DMS53 (cell line): ENCODE results near the gene RADIL.
A peak's percentile ranks its signal among the peaks of the same experiment; 100 is the strongest.

Source experiments
- DNase-seq: peaks from one replicate; lab custom pipeline; 2025; lab: John Stamatoyannopoulos, UW

Gene RADIL

GRCh38 chr7:4754433-4755010 lies 129.0 kb downstream of the RADIL start:
- DNase-seq = peak; percentile 46

GRCh38 chr7:4753598-4754432 lies 129.7 kb downstream of the RADIL start:
- peak; percentile 91 for DNase-seq

- DNase-seq = no peak
Measured at GRCh38 chr7:4751398-4751947, 132.0 kb downstream of the RADIL start.

GRCh38 chr7:4749798-4750197 lies 133.7 kb downstream of the RADIL start:
- DNase-seq = no peak

- DNase-seq = no peak
Measured at GRCh38 chr7:4749363-4749762, 134.2 kb downstream of the RADIL start.
